ENCODE results near the gene LAMTOR4.

LAMTOR4 gene

GRCh38 chr7:100153708-100154535, 5.2 kb downstream of the LAMTOR4 start:
- DNase-seq (ENCODE audit: low read depth), result no peak

GRCh38 chr7:100154651-100155491, 6.2 kb downstream of the LAMTOR4 start:
- DNase-seq (ENCODE audit: low read depth), result no peak

GRCh38 chr7:100155553-100156317, 7.0 kb downstream of the LAMTOR4 start:
- no peak for DNase-seq (ENCODE audit: low read depth)

GRCh38 chr7:100156331-100157068, 7.8 kb downstream of the LAMTOR4 start:
- no peak for DNase-seq (ENCODE audit: low read depth)

GRCh38 chr7:100157069-100157333, 8.3 kb downstream of the LAMTOR4 start:
- DNase-seq (ENCODE audit: low read depth), result no peak

GRCh38 chr7:100157334-100158228, 8.9 kb downstream of the LAMTOR4 start:
- DNase-seq (ENCODE audit: low read depth), result no peak

- peak; percentile 93 for DNase-seq (ENCODE audit: low read depth)
Measured at GRCh38 chr7:100158229-100159098, 9.7 kb downstream of the LAMTOR4 start, which contains the start of gene TRAPPC14. Gene TRAPPC14 (minus strand): TSS chr7:100158723. CDS start chr7:100158499, 224 bp downstream.

GRCh38 chr7:100159099-100159623, 10.4 kb downstream of the LAMTOR4 start:
- no peak for DNase-seq (ENCODE audit: low read depth)

- DNase-seq (ENCODE audit: low read depth), result no peak
Measured at GRCh38 chr7:100160067-100160466, 11.3 kb downstream of the LAMTOR4 start.

GRCh38 chr7:100163006-100163531, 14.4 kb downstream of the LAMTOR4 start:
- no peak for DNase-seq (ENCODE audit: low read depth)

- no peak for DNase-seq (ENCODE audit: low read depth)
Measured at GRCh38 chr7:100163871-100164270, 15.2 kb downstream of the LAMTOR4 start.

GRCh38 chr7:100166317-100166940, 17.7 kb downstream of the LAMTOR4 start:
- DNase-seq (ENCODE audit: low read depth), result no peak

- no peak for DNase-seq (ENCODE audit: low read depth)
Measured at GRCh38 chr7:100166970-100167911, 18.5 kb downstream of the LAMTOR4 start.

- no peak for DNase-seq (ENCODE audit: low read depth)
Measured at GRCh38 chr7:100167912-100168323, 19.2 kb downstream of the LAMTOR4 start.

GRCh38 chr7:100169147-100169850, 20.6 kb downstream of the LAMTOR4 start:
- DNase-seq (ENCODE audit: low read depth), result no peak

- no peak for DNase-seq (ENCODE audit: low read depth)
Measured at GRCh38 chr7:100170101-100170897, 21.6 kb downstream of the LAMTOR4 start.
